H7 (cell line): Measurements from ENCODE around the gene CDK5R1. TPM values are rescaled to one million over a fixed set of nuclear protein-coding genes. Genes with fewer than 3 reads are reported as not detected.

ENCODE experiments used
- DNase-seq: peaks from one replicate; pipeline ENCODE4 v3.0.0; 2012
- H3K27me3 ChIP-seq: 2 replicates; pipeline ENCODE4 v1.6.0; 2011; ENCODE audit warnings: mild to moderate bottlenecking, low read length; ENCODE audit not compliant: control insufficient read depth, insufficient read depth
- H3K36me3 ChIP-seq: replicated peaks from 2 replicates; pipeline ENCODE4 v1.5.1; 2011; ENCODE audit warnings: low read length; ENCODE audit not compliant: control insufficient read depth, insufficient read depth
- H3K4me3 ChIP-seq: 2 replicates; pipeline ENCODE4 v1.5.1; 2011; ENCODE audit warnings: low read depth, mild to moderate bottlenecking, control low read depth, low read length, moderate library complexity; ENCODE audit not compliant: insufficient read depth
- total RNA-seq: library from RNA; depleted of rRNA; stranded (reverse); fragments of >200 nt; shearing (Covaris generic); gene quantifications from 2 replicates; pipeline ENCODE4 v1.2.3, GENCODE V29; 2014

CDK5R1 gene
- total RNA-seq, 1 experiment from 2014 or later: 9.9 TPM

DNA sequence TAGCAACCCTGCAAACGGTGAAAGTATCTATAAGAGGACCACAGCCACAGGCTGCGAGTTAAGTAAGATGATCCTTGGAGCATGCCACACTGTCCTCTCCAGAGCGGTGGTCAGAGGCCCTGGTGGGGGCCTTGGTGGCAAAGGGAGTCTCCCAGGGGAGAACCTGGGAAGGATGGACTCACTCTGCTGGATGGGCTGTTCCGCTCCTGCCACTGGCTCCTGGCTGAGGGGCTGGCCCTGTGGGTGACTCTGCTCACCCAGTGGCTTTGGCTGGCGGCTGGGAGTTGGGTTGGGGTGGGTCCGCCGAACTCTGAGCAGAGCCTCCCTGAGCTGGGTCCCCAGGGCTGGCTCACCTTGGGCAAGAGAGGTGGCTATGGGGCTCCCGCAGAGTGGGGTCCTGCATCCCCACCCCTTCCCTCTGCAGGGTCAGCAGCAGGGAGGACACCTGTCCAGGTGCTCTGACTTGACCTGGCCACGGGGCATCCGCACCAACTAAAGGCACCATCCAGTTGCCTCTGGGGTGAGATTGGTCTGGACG, 7.3 kb downstream of the CDK5R1 start:
- H3K4me3 ChIP-seq: no peak overlapping the region
- H3K36me3 ChIP-seq: peaks cover 4% of the 10 kb centered on the region
- H3K27me3 ChIP-seq: no peaks in the 10 kb centered on the region
- peak; percentile 51 for DNase-seq

DNA sequence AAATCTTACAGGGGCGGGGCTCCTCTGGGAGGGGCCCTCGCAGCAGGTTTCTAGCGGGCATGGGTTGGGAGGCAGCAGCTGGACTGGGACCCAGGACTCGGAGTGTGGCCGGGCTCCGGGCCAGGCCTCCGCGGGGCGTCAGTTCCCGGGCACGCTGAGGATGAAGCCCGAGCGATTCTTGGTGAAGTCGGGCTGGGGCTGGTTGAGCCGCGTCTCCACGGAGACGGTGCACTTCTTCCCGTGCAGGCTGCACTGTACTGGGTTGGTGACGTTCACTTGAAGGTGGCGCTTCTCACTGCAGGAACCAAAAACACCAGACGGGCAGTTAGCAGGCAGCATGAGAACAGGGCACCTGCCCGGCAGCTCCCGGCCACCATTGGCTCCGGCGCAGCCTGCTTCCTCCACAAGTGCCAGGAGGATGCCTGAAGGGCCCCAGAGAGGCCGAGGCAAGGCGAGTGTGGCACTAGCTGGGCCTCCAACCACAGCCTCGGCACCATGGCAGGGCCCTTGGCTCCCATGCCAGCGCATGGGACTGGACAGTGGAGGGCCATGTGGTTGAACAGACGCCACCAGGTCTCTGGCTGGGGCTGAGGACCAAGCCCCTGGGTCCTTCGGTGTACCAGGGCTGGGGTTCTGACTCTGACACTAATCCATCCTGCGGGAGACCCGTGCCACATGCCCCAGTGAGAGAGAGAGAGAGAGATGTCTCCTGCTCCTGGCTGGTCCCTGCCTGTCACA, 8.0 kb downstream of the CDK5R1 start:
- Histone ChIP-seq H3K27me3 (no peaks in the 10 kb centered on the region), H3K4me3 (no peak overlapping the region), H3K36me3 (peaks cover under 1% of the 10 kb centered on the region; the same call in 1 of the 2 replicates)
- DNase-seq: peak; percentile 62

- Histone ChIP-seq H3K27me3 (no peaks in the 10 kb centered on the region), H3K4me3 (no peak overlapping the region), H3K36me3 (no peaks in the 10 kb centered on the region)
- peak; percentile 62 for DNase-seq
These were observed 8.8 kb downstream of the CDK5R1 start for GRCh38 chr17:32495359-32496231.

DNA sequence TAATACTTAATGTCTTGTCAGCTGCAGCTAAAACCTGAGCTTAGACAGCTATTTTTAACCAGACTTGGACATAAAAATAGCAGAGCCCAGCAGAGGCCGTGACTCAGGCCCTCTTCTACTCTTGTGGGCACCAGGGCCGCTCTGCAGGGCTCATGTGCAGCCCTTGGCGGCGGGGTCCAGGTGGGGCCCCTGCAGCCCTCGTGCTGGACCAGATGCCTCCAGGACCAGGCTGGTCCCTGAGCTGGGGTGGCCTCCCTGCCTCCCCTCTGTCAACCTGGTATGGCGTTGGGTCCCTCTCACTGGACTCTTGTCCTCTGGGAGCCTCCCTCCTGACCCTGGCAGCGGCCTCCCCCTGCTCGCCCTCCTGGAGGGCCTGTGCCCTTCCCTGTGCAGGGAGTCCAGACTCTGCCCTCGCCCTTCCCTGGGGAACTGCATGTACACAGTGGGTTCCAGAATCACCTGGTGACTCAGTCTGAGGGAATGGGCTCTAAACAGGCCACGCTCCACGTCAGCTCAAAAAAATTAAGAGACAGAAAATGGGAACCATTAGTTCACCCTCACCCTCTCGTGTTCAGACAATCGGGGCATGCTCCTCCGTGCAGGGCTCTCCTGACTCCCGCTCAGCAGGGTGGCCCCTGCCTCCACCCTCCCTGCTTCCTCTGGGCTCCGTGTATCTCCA, 9.7 kb downstream of the CDK5R1 start:
- H3K36me3 ChIP-seq: no peaks in the 10 kb centered on the region
- no peaks in the 10 kb centered on the region for H3K27me3 ChIP-seq
- no peak overlapping the region for H3K4me3 ChIP-seq
- DNase-seq: peak; percentile 37

DNA sequence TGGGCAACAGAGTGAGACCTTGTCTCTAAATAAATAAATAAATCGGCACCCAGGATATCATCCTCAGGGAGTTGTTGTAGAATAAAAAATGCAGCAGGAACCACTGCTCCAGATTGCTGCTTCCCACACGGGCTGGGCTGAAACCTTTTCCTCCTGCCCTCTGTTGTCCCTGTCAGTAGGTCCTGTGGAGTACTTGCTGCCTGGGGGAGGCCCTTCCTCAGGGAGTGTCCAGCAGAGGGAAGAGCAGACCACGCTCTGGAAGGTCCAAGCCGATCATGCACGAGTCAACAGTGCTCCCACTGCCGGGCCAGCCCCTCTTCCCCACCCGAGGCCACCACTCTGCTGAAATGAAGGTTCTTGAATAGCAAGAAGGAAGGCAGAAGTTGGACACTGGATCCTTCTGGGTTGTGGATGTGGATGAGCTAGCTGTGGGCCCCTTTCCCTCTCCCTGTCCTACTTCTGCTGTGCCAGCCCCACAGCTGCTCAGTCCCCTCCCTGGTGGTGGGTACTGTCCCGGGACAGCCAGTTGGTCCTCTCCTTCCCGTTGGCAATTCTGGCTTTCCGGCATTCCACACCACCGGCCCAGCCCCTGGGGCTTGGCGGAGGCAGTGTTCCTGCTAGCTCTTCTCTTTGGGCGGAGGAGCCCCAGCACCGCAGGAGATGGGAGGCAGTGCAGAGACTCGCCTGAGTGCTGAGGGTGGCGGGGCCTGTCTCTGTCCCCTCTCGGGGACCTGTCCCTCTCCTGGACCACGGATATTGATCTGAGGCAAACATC, 10.8 kb downstream of the CDK5R1 start:
- H3K27me3 ChIP-seq: no peaks in the 10 kb centered on the region
- H3K4me3 ChIP-seq: no peak overlapping the region
- DNase-seq: peak; percentile 73
- no peaks in the 10 kb centered on the region for H3K36me3 ChIP-seq

DNA sequence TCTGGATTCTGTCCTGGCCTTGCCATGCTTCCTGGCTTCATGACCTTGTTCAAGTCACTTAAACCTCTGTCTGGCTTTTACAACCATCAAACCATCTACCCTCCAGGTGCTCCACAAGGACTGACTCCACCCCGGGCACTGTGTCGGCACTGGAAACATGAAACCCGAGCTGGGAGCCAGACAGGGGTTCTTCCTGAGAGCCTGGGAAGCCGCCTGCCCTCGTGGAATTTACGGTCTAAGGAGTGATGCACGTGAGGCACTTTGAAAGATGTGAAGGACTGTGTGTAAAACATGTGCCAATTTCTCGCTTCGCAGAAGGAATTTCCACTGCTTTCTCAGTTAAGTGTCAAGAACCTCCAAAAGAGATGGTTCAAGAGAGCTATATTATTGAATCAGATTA, 11.6 kb downstream of the CDK5R1 start:
- no peaks in the 10 kb centered on the region for H3K27me3 ChIP-seq
- no peaks in the 10 kb centered on the region for H3K36me3 ChIP-seq
- H3K4me3 ChIP-seq: no peak overlapping the region
- peak; percentile 80 for DNase-seq

DNA sequence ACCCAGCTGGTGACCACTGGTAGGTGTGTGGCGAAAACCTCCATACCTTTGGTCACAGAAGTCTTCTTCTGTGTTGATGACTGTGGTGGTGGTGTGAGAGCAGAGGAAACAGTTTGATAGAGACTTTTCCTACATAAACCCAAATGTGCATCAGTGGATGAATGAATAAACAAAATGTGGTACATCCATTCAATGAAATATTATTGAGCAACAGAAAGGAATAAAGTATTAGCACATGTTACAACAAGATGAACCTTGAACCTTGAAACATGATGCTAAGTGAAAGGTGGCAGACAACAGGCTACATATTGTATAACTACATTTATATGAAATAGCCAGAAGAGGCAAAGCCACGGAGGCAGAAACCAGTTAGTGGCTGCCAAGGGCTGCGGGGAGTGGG, 15.2 kb downstream of the CDK5R1 start:
- Histone ChIP-seq H3K27me3 (no peaks in the 10 kb centered on the region), H3K36me3 (no peaks in the 10 kb centered on the region), H3K4me3 (no peak overlapping the region)
- DNase-seq: no peak

DNA sequence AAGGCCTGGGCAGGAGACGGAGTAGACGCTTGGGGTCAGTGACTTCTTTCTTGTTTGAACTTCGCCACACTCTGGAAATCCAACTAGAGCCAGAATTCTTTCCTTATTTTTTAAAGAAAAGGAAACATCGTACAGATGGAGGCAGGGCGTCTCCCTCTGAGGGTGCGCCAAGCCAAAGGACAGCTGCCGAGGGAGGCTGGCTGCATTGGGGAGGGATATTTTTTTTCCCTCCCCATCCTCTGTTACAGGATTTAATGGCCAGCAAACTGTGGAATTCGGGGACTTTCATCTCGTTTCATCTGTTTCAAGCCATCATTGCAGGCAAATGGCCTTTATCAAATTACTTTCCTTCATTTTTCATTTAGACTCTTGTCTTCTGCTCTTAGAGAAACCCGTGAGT, 15.9 kb downstream of the CDK5R1 start:
- no peak for DNase-seq
- no peak overlapping the region for H3K4me3 ChIP-seq
- no peaks in the 10 kb centered on the region for H3K36me3 ChIP-seq
- H3K27me3 ChIP-seq: no peaks in the 10 kb centered on the region

DNA sequence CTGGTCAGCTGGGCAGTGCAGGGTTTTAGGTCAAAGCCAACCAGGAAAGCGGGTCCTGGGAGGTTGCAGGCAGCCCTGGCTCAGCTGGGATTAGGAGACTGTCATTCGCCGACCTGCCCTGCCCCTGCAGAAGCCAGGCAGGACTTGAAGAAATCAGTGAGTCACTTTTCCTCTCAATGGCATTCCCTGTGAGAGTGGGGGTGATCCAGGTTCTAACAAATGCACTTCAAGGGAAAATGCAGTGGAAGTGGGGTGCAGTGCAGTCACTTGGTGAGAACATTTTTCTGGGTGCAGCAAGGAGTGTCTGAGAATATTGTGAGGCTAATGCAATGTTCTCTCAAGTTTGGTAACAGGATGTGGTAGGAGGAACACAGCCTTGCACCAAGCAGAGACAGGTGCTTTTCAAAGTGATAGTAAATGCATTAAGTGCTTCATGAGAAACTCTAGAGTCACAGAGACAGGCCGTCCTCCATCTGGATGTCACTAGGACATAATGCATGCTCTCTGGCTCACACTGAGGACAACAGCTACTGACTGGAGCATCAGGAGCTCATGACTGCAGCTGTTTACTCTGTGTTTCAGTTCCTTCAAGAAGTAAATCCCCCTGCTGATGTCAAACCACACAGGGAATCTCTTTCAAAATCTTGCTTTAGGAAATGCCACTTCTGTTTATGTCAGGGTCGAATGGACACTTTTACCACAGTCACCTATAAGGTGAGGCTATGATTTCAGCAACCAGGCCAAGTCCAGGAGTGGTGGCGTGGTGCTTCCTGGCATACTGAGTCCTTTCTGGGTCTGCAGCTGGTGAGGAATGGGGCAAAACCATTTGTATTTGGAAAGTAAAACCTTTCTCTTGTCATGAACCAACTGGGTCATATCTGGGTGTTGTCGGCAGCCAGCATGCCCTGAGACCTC, 16.7 kb downstream of the CDK5R1 start:
- Histone ChIP-seq H3K4me3 (no peak overlapping the region), H3K36me3 (no peaks in the 10 kb centered on the region), H3K27me3 (no peaks in the 10 kb centered on the region)
- DNase-seq: peak; percentile 47

- Histone ChIP-seq H3K27me3 (no peaks in the 10 kb centered on the region), H3K4me3 (no peak overlapping the region), H3K36me3 (no peaks in the 10 kb centered on the region)
- DNase-seq: no peak
These were observed 17.6 kb downstream of the CDK5R1 start for GRCh38 chr17:32504166-32504990.

DNA sequence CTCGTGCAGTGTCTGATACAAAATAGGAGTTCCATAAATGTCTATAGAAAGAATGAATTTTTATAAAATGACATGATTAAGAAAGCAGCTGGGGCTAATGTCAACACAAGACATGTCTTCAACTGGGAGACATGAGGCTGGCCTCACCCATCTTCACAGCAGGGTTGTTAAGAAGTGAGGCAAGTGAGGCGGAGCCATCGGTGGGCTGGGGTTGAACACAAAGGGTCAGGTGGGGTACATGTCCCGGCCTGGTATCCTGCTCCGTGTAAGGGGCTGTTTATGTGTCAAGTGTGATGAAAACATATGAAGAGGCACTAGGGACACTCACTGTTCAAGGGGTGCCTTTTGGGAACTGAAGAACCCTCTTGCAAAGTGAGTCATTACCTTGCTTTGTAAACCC, 22.1 kb downstream of the CDK5R1 start:
- DNase-seq: no peak
- no peaks in the 10 kb centered on the region for H3K36me3 ChIP-seq
- H3K4me3 ChIP-seq: no peak overlapping the region
- no peaks in the 10 kb centered on the region for H3K27me3 ChIP-seq

DNA sequence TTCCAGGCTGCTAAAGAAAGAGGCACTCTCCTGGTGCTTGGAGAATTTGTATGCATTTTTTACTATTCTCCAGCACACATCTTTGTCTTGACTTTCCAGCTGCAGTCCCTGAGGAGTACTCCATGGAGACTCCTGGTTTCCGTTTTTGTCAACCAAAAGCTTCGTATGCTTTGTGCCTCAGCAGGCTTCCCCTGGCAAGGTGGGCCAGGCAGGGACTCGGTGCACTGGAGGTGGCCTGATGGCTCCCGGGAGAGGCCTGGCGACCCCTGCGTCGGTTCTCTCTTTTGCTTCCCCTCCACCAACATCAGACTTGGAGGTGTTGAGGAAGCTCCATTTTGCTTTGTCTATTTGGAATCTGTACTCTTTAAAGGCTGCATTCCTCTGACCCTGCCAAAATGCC, 23.7 kb downstream of the CDK5R1 start:
- Histone ChIP-seq H3K4me3 (no peak overlapping the region), H3K36me3 (no peaks in the 10 kb centered on the region), H3K27me3 (no peaks in the 10 kb centered on the region)
- no peak for DNase-seq
